Left lung (tissue), 10 donors: Measurements from ENCODE around the gene HILPDA. TPM values are rescaled to one million over a fixed set of nuclear protein-coding genes. Genes with fewer than 3 reads are reported as not detected.
"Not testable (repeated sequence)": the region's sequence is repeated elsewhere in the genome, so short reads cannot be mapped to it uniquely, and the experiment has no call there.

Source experiments
- ATAC-seq: fragments of 200-7000 bp; cut with Tn5 transposase; one replicate; pipeline ENCODE4 v1.9.1; 2020; ENCODE audit warnings: moderate library complexity
- DNase-seq, 4 donors: peaks; one replicate each; pipeline ENCODE4 v3.0.0-alpha.2; 2013 to 2020
- H3K27ac ChIP-seq, 2 donors: fragments of 200-600 bp; sonication (generic) in 1 of 2; one replicate each; pipeline versions ENCODE4 v1.5.0 to v1.8.0; 2020 to 2021
- H3K27me3 ChIP-seq, 2 donors: fragments of 200-600 bp; sonication (generic) in 1 of 2; one replicate each; pipeline versions ENCODE4 v1.5.0 to v1.8.0; 2020 to 2021
- H3K36me3 ChIP-seq, 2 donors: fragments of 200-600 bp; sonication (generic) in 1 of 2; one replicate each; pipeline versions ENCODE4 v1.5.0 to v1.8.0; 2020 to 2021
- H3K4me1 ChIP-seq, 2 donors: fragments of 200-600 bp; one replicate each; pipeline ENCODE4 v1.8.0; 2021
- H3K4me3 ChIP-seq, 2 donors: fragments of 200-600 bp; sonication (generic) in 1 of 2; one replicate each; pipeline versions ENCODE4 v1.5.0 to v1.8.0; 2020 to 2021; ENCODE audit warnings: mild to moderate bottlenecking in 1 of 2
- H3K9me3 ChIP-seq, 2 donors: fragments of 200-600 bp; sonication (generic) in 1 of 2; one replicate each; pipeline versions ENCODE4 v1.5.0 to v1.8.0; 2020 to 2021
- CTCF ChIP-seq, 2 donors: fragments of 200-600 bp; sonication (generic) in 1 of 2; IDR thresholded peaks; one replicate each; pipeline versions ENCODE4 v1.5.0 to v1.8.0; 2021; ENCODE audit warnings: antibody characterized with exemption in 2 of 2
- intact Hi-C, 2 donors: fragments of 100-400 bp; cut with DNase I; formaldehyde crosslinking; loops; one replicate each; pipeline versions ENCODE4 v1.11.2 to v1.14.2; 2022
- polyA plus RNA-seq, 6 donors: library from polyadenylated mRNA; unstranded; fragments of 120-200 nt; gene quantifications; one replicate each; pipeline ENCODE4 v1.2.1, GENCODE V29; 2013; ENCODE audit not compliant: insufficient read length in 6 of 6
- total RNA-seq, 2 donors: library from RNA; stranded (reverse); fragmentation: NEBNext Ultra II Directional; extraction: Animal tissue kit (Norgen Biotek cat#: 25700); gene quantifications; one replicate each; pipeline ENCODE4 v1.2.1, GENCODE V29; 2021
- donor health status: DM: no; HTN: yes; CAD: no.
- donor health status: DM: no; HTN: no; CAD: no.

The HILPDA gene
- total and polyA plus RNA-seq, 8 donors = 10.2 to 39.1 (median 33.3) TPM

GRCh38 chr7:128497405-128497804 is 41.7 kb downstream of the HILPDA start:
- intact Hi-C loops = no loop called here
- H3K27me3 ChIP-seq = no peaks in the 10 kb centered on the region
- peaks cover 0 to 87% of the 10 kb centered on the region in 2 donors for H3K36me3 ChIP-seq
- DNase-seq (no peak), ATAC-seq (no peak)
- H3K4me1 ChIP-seq = no peaks in the 10 kb centered on the region
- no peak for TF ChIP-seq CTCF (IDR thresholded peaks at IDR 0.05)
- no peak overlapping the region for H3K4me3 ChIP-seq
- H3K9me3 ChIP-seq = no peaks in the 10 kb centered on the region
- no peak overlapping the region for H3K27ac ChIP-seq

DNA sequence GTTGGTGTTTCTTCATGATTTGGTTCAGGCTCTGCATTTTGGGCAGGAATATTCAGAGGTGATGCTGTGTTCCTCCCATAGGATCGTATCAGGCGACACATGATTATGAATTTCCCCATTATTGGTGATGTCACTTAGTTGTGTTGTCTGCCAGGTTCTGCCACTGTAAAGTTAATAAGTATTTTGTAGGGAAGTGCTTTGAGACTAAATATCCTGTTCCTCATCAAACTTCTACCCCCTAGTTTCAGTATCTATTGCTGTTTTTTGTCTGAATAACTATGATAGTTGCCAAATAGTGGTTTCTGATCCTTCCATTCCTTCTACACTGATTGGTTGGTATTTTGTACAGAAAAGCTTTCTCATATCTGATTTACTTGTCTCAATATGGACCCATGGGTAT is 49.7 kb downstream of the HILPDA start:
- H3K36me3 ChIP-seq = peaks cover 0 to 21% of the 10 kb centered on the region in 2 donors
- DNase-seq, H3K27ac ChIP-seq, ATAC-seq, H3K4me1 ChIP-seq, H3K27me3 ChIP-seq, intact Hi-C loops, H3K4me3 ChIP-seq, H3K9me3 ChIP-seq: not testable (repeated sequence)

DNA sequence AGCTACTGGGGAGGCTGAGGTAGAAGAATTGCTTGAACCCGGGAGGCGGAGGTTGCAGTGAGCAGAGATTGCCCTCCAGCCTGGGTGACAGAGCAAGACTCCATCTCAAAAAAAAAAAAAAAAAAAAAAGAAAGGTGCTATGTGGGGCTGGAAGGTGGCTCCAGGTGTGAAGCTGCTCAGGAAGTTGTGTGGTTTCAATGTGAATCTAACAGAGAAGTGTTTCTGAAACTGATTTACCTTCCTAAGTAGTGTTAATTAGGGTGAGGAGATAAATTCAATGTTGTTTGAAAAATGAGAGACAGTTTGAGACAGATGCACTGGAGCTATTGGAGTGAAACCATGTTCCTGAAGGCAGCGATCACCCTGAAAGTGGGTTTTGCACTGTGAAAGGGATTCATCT is 51.1 kb downstream of the HILPDA start:
- H3K36me3 ChIP-seq, DNase-seq, H3K4me1 ChIP-seq, H3K9me3 ChIP-seq, intact Hi-C loops, H3K27me3 ChIP-seq, H3K4me3 ChIP-seq, H3K27ac ChIP-seq, ATAC-seq: not testable (repeated sequence)

- DNase-seq, ATAC-seq, H3K27ac ChIP-seq, H3K4me3 ChIP-seq, intact Hi-C loops, H3K27me3 ChIP-seq, H3K4me1 ChIP-seq, H3K36me3 ChIP-seq, H3K9me3 ChIP-seq: not testable (repeated sequence)
These were observed 51.8 kb downstream of the HILPDA start for GRCh38 chr7:128507321-128507993.

Other genes starting within 250 kb of the HILPDA start
- gene LEP, start 214.6 kb upstream of the HILPDA start, total RNA-seq = under 1 TPM; 0.15 to 0.16 TPM
- under 1 TPM; 0.04 to 0.14 (median 0.08) TPM for gene LEP, start 214.6 kb upstream of the HILPDA start, polyA plus RNA-seq
- gene RBM28, start 112.0 kb upstream of the HILPDA start, total RNA-seq = 10 to 100 TPM; 21.5 to 37.5 TPM
- 10 to 100 TPM; 48.7 to 63.2 (median 60.0) TPM for gene RBM28, start 112.0 kb upstream of the HILPDA start, polyA plus RNA-seq
- gene PRRT4, start 94.2 kb upstream of the HILPDA start, total RNA-seq = under 1 TPM; 0.42 to 0.85 TPM
- gene PRRT4, start 94.2 kb upstream of the HILPDA start, polyA plus RNA-seq = 1 to 10 TPM; 2.3 to 3.8 (median 2.9) TPM
- gene IMPDH1, start 45.9 kb upstream of the HILPDA start, total RNA-seq = 100 to 1,000 TPM in 1 of 2 donors, 10 to 100 TPM in 1; 60.6 to 106 TPM
- gene IMPDH1, start 45.9 kb upstream of the HILPDA start, polyA plus RNA-seq = 10 to 100 TPM; 32.4 to 49.4 (median 37.2) TPM
- 10 to 100 TPM; 22.7 to 27.4 TPM for gene METTL2B, start 20.9 kb downstream of the HILPDA start, total RNA-seq
- gene METTL2B, start 20.9 kb downstream of the HILPDA start, polyA plus RNA-seq = 10 to 100 TPM; 25.0 to 33.8 (median 30.0) TPM
- gene GARIN1A, start 216.4 kb downstream of the HILPDA start, total RNA-seq = 1 to 10 TPM; 1.1 to 3.4 TPM
- 1 to 10 TPM; 2.0 to 4.1 (median 2.8) TPM for gene GARIN1A, start 216.4 kb downstream of the HILPDA start, polyA plus RNA-seq